Cardiac fibroblast (primary cell): ENCODE results near the gene GJD3.
"Not testable (repeated sequence)": the region's sequence is repeated elsewhere in the genome, so short reads cannot be mapped to it uniquely, and the experiment has no call there.

Source experiments
- DNase-seq, 2 donors: peaks; one replicate each; pipeline versions ENCODE4 v3.0.0 to v3.0.0-alpha.2; 2010; ENCODE audit warnings: low read depth in 2 of 2
- H3K4me3 ChIP-seq, 2 donors: replicated peaks in 1 of 2; 1 replicate in 1 of 2; 2 replicates in 1 of 2; pipeline ENCODE4 v1.5.1; 2011; ENCODE audit warnings: low read depth in 2 of 2, low read length in 2 of 2, mild to moderate bottlenecking in 2 of 2, moderate library complexity in 1 of 2
- TF ChIP-seq, protein P1 (sequence below): IDR thresholded peaks from one replicate; pipeline ENCODE4 v1.5.1; 2011; ENCODE audit warnings: low read depth, mild to moderate bottlenecking, low read length, inconsistent platforms

GJD3 gene

DNA sequence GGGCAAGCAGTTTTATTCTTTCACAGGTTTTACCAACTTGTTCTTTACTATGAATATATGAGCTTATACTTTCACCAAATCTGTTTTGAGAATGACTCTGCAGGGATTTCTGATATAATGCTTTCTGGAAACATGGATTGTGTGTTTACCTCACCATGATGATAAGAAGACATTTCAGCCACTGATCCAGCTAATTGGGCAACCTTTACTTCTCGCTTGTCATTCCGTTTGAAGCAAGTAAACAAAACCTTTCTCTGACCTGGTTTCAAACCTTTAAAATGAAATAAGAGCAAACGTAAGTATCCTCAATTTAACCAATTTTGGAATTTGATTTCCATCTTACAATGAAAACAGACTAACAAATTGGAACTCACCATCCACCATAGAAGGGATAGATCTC is 39.5 kb upstream of the GJD3 start:
- no peak overlapping the region for H3K4me3 ChIP-seq
- TF ChIP-seq, protein P1, sequence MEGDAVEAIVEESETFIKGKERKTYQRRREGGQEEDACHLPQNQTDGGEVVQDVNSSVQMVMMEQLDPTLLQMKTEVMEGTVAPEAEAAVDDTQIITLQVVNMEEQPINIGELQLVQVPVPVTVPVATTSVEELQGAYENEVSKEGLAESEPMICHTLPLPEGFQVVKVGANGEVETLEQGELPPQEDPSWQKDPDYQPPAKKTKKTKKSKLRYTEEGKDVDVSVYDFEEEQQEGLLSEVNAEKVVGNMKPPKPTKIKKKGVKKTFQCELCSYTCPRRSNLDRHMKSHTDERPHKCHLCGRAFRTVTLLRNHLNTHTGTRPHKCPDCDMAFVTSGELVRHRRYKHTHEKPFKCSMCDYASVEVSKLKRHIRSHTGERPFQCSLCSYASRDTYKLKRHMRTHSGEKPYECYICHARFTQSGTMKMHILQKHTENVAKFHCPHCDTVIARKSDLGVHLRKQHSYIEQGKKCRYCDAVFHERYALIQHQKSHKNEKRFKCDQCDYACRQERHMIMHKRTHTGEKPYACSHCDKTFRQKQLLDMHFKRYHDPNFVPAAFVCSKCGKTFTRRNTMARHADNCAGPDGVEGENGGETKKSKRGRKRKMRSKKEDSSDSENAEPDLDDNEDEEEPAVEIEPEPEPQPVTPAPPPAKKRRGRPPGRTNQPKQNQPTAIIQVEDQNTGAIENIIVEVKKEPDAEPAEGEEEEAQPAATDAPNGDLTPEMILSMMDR = no peak
- peak in 1 of 2 donors; percentile 13 for DNase-seq

DNA sequence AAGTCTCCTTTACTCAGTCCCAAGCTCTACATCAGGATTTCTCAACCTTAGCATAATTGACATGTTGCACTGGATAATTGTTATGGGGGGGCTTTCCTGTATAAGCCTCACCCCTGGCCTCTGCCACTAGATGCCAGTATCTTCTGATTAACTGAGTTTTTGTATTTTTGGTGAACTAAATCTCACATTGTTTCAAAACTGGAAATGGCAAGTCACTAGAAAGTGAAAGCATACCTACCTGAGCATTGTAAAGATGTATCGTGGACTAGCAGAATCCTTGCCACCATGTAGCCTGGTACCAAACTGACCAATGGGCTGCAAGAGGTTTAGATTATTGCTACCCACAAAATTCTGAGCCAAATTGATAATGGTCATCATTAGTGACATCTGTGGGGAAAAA is 38.1 kb upstream of the GJD3 start:
- H3K4me3 ChIP-seq = no peak overlapping the region
- DNase-seq = no peak
- TF ChIP-seq, protein P1 = no peak

DNA sequence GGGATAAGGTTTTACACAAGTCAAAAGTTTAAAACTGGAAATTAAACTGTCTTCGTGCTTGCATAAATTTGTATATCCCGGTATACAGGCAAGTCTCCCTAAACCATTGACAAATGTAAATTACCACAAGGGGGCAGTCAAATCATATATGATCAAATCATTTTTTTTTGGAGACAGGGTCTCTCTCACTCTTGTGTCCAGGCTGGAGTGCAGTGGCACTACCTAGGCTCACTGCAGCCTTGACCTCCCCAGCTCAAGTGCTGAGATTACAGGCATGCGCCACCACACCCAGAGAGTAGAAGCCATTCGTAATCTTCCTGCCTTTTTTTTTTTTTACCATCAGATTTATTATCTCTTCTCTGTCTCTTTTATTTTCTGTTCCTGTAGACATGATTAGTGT is 34.6 kb upstream of the GJD3 start:
- peak; percentile 79 to 81 for DNase-seq
- TF ChIP-seq, protein P1 = peak; percentile 44
- H3K4me3 ChIP-seq = no peak overlapping the region

DNA sequence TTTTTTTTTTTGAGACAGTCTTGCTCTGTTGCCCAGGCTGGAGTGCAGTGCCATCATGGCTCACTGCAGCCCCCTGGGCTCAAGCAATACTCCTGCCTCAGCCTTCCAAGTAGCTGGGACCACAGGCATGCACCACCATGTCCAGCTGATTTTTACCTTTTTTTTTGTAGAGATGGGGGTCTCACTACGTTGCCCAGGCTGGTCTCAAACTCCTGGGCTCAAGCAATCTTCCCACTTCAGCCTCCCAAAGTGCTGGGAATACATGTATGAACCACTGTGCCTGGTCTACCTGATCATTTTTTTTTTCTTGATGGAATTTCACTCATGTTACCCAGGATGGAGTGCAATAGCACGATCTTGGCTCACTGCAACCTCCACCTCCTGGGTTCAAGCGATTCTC is 22.0 kb upstream of the GJD3 start:
- DNase-seq, H3K4me3 ChIP-seq: not testable (repeated sequence)

DNA sequence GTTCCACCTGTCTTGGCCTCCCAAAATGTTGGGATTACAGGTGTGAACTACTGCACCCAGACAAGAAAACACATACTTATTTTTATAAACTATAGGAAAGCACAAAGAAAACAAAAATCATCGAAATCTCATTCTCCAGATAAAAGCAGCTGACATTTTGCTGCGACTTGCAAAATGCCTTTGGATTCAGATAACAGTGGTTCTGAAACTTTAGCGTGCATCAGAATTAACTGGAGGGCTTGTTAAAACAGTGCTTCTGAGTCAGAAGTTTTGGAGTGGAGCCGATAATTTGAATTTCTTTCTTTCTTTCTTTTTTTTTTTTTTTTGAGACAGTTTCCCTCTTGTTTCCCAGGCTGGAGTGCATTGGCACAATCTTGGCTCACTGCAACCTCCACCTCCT is 17.7 kb upstream of the GJD3 start:
- TF ChIP-seq, protein P1 = no peak
- DNase-seq = peak in 1 of 2 donors; percentile 28
- no peak overlapping the region for H3K4me3 ChIP-seq

DNA sequence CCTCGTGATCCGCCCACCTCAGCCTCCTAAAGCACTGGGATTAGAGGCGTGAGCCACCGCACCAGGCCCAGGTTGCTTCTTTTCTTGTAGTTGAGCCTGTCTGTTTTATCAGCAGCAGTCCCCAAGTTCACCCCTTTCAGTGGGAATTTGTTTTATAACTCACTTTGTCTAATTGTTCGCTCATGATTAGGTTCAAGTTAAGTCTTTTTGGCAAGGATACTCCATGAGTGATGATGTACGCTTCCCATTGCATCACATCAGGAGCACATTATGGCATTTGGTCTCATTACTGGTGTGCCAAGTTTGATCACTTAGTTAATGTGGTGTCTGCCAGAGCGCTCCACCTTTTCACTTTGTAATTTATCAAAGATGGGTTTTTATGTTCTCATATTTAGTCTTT is 14.4 kb upstream of the GJD3 start:
- TF ChIP-seq, protein P1 = no peak
- DNase-seq = no peak
- H3K4me3 ChIP-seq = no peak overlapping the region

DNA sequence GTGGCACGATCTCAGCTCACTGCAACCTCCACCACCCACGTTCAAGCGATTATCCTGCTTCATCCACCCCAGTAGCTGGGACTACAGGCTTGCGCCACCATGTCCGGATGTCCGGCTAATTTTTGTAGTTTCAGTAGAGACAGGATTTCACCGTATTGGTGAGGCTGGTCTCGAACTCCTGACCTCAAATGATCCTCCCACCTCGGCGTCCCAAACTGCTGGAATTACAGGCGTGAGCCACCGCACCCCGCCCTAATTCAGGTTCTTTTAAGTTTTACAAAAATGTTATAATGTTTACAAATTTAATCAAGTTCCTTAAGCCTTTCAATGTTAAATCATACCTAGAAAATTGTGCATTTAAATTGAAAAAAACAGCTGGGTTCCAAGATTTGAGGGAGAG is 13.3 kb upstream of the GJD3 start:
- DNase-seq = no peak
- H3K4me3 ChIP-seq = no peak overlapping the region
- TF ChIP-seq, protein P1 = no peak

DNA sequence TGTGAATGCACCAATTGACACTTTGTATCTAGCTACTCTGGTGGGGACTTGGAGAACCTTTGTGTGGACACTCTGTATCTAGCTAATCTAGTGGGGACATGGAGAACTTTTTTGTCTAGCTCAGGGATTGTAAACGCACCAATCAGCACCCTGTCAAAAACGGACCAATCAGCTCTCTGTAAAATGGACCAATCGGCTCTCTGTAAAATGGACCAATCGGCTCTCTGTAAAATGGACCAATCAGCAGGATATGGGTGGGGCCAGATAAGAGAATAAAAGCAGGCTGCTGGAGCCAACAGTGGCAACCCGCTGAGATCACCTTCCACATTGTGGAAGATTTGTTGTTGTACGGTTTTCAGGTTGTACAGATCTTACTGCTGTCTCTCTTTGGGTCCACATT is 12.0 kb upstream of the GJD3 start:
- not testable (repeated sequence) for DNase-seq, H3K4me3 ChIP-seq

DNA sequence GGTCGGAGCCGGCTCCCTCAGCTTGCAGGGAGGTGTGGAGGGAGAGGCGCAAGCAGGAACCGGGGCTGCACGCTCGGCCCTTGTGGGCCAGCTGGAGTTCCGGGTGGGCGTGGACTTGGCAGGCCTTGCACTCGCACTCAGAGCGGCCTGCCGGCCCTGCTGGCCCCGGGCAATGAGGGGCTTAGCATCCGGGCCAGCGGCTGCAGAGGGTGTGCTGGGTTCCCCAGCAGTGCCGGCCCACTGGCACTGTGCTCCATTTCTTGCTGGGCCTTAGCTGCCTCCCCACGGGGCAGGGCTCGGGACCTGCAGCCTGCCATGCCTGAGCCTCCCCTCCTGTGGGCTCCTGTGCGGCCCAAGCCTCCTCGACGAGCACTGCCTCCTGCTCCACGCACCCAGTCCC is 11.2 kb upstream of the GJD3 start:
- not testable (repeated sequence) for H3K4me3 ChIP-seq, DNase-seq
